GM18517 (cell line): ENCODE data around the gene SH3BP5.

ENCODE experiments used
- ATAC-seq: cut with Tn5 transposase; IDR thresholded peaks from one replicate; pipeline ENCODE4 v1.9.1; 2021; ENCODE audit warnings: mild to moderate bottlenecking, moderate library complexity; ENCODE audit not compliant: unreplicated experiment

Gene SH3BP5

GRCh38 chr3:15299036-15299435 is 33.4 kb downstream of the SH3BP5 start:
- ATAC-seq: no peak

- ATAC-seq: no peak
These were observed 33.9 kb downstream of the SH3BP5 start for GRCh38 chr3:15298504-15298903.

GRCh38 chr3:15297608-15298350 is 34.6 kb downstream of the SH3BP5 start:
- ATAC-seq: no peak

GRCh38 chr3:15295506-15295905 is 36.9 kb downstream of the SH3BP5 start:
- ATAC-seq: no peak

- ATAC-seq: no peak
These were observed 37.5 kb downstream of the SH3BP5 start for GRCh38 chr3:15294929-15295328.

GRCh38 chr3:15292765-15293522 is 39.4 kb downstream of the SH3BP5 start:
- no peak for ATAC-seq

GRCh38 chr3:15291589-15292541 is 40.5 kb downstream of the SH3BP5 start:
- peak; percentile 86 for ATAC-seq

GRCh38 chr3:15290736-15291135 is 41.6 kb downstream of the SH3BP5 start:
- no peak for ATAC-seq

GRCh38 chr3:15289661-15290060 is 42.7 kb downstream of the SH3BP5 start:
- no peak for ATAC-seq

GRCh38 chr3:15288331-15289035 is 43.9 kb downstream of the SH3BP5 start:
- ATAC-seq: no peak

- no peak for ATAC-seq
These were observed 44.6 kb downstream of the SH3BP5 start for GRCh38 chr3:15287565-15288330.

GRCh38 chr3:15286022-15286421 is 46.4 kb downstream of the SH3BP5 start:
- no peak for ATAC-seq

GRCh38 chr3:15284121-15284889 is 48.1 kb downstream of the SH3BP5 start:
- no peak for ATAC-seq

- no peak for ATAC-seq
These were observed 48.7 kb downstream of the SH3BP5 start for GRCh38 chr3:15283702-15284101.

GRCh38 chr3:15281817-15282216 is 50.6 kb downstream of the SH3BP5 start:
- no peak for ATAC-seq

GRCh38 chr3:15280853-15281532 is 51.4 kb downstream of the SH3BP5 start:
- ATAC-seq: no peak

- ATAC-seq: no peak
These were observed 52.5 kb downstream of the SH3BP5 start for GRCh38 chr3:15279671-15280402.

- no peak for ATAC-seq
These were observed 53.2 kb downstream of the SH3BP5 start for GRCh38 chr3:15279205-15279604.
